Cortex of kidney (tissue), 1 donor: ENCODE data around the gene ABHD6.
"Not testable (repeated sequence)": the region's sequence is repeated elsewhere in the genome, so short reads cannot be mapped to it uniquely, and the experiment has no call there.

ENCODE experiments used
- DNase-seq: peaks from one replicate; lab custom pipeline; 2025; lab: John Stamatoyannopoulos, UW

Gene ABHD6

GRCh38 chr3:58243976-58244585 lies 6.5 kb downstream of the ABHD6 start:
- DNase-seq = no peak

DNA sequence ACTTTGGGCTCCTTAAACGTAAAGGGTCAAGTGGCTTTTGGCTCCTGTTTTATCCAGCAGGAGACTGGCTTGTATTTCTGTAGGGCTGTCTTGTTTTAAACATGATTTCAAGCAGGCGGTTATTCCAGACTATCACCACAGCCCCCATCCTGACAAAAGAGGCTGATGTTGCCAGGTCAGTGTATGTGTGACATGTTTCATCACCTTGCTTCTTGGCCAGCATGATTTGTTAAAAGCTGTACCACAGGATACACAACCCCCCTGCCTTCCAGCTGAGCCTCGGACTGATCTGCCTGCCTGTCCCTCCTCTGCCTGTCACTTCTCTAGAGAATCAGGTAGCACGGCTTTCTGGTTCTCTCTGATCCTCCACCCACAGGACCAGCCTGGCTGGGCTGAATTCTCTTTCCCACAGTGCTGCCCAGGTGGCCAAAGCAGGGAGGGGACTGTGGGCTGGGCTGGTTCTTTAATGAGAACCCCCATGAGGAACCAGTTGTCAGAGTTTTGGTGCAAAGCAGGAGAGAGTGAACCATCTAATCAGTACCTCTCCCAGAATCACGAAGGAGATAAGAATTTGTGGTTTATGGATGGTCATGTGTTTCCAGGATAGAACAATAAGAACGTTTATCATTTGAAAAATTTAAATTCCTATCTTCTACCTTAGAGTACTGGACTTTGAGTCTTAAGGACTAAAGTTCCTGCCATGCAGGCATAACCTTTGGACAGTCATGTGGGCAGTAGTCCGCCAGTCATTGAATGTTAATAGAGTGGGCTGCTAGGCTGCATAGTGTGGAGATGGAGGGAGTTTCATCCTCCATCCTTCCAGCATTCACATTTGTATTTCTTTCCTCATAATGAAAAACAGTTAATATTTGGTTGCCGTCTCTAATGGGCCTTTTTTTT lies 8.8 kb downstream of the ABHD6 start:
- no peak for DNase-seq

DNA sequence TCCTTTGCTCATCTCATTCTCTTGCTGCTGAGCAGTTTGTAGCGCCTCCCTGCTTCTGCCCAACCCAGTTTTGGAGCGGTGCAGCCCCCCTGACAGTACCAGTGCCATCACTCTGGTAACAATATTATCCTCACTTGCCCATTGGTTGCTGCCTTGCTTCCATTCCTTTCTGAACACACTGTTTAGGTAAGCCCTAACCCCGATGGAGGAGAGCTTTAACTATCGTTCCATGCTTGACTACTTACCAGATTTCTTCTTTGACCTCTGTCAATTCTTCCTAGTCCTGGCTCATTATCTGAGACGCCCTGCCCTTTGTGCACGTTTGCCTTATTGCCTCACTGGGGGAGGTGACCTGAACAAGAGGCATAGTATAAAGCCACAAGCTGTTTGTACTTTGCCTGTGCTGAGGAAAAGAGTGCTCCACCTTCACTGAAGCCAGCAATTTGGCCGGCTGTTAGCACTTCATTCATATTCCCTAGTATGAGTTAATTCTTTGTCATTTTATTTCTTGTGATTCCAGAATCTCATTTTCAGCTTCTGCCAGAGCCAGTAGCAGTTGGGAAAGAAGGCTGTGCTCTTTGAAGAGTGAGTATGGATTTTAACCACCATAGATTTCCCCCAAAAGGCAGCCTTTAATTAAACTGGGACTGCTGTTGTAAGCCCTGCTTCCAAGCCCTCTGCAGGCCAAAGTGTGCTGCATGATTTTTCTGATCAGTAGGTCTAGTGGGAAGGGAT lies 11.9 kb downstream of the ABHD6 start:
- DNase-seq = no peak

DNA sequence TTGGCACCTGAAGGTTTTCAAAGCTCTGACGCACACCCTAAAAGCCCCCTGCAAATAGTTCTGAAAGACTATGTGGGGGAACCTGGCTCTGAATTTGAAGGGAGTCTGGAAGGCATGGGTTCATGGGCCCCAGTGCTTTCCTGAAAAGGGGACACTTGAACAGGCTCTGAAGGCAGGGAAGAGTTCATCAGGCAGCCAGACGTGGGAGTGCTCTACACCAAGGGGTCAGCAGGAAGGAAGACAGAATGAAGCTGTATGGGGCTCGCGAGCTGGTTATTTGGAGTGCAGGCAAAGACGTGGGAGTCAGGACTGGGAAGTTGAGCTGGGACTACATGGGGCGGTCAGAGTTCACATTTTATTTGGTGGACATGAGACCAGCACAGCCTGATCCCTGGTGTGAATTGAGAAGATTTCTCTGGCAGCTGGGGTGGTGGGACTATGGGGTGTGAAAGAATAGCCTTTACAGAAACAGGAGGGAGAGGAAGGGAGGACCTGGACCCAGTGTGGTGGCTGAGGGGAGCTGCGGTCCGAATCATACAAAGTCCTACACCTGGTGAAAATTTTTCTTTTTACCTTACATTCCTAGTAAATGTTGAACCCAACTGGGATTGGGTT lies 12.6 kb downstream of the ABHD6 start:
- no peak for DNase-seq

DNA sequence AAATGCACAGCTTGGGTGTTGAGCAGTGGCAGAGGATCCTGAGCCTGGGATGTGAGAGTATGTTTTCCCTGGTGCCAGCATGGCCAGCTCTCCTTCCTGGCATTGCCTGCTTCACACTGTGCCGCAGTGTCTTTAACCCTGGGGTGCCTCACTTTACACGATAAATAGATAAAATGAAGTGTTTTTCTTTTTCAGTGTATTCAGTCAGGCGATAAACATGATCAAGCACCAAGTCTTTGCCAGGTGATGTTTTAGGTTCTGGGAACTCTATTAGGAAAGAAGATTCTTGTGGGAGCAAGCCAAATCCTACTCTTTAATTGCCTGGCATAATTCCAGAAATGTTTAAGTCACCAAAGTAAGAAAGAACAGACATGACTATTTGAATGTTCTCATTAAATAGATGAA lies 14.0 kb downstream of the ABHD6 start:
- DNase-seq = no peak

DNA sequence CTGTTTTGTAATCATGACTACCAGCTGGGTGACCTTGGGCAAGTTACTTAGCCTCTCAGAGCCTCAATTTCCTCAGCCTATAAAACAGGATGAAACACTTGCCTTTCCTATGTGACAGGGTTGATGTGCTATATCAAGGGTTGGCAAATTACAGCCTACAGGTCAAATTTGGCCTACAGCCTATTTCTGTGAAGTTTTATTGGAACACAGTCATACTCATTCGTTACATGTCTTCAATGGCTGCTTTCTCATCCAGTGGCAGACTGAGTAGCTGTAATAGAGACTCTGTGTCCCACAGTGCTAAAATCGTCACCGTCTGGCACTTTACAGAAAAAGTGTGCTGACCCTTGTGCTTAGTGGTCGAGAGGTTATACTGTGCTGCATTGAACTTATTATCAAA lies 16.6 kb downstream of the ABHD6 start:
- no peak for DNase-seq

- DNase-seq = no peak
Observed at GRCh38 chr3:58256061-58256460, 18.5 kb downstream of the ABHD6 start.

GRCh38 chr3:58256511-58256910 lies 18.9 kb downstream of the ABHD6 start:
- DNase-seq = no peak

- DNase-seq = no peak
Observed at GRCh38 chr3:58258392-58259055, 20.9 kb downstream of the ABHD6 start.

GRCh38 chr3:58260261-58260731 lies 22.7 kb downstream of the ABHD6 start:
- no peak for DNase-seq

DNA sequence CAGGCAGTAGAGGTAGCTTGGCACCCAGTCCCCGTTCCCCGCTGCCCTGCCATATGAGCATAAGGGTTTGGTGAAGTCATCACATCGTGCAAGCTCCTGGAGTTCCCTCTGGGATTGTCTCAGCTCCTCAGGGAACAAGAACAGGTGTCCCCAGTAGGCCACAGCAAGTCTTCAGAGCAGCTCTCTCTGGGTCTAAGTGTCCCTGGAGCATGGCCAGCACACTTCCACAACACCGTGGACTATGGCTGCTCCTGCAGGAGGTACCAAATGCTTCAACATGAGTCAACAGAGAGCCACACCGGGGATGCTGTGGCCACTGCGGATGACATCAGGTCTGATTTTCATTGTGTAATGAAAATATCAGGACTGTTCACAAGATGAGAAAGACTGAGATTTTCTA lies 23.1 kb downstream of the ABHD6 start:
- no peak for DNase-seq

GRCh38 chr3:58261954-58262666 lies 24.5 kb downstream of the ABHD6 start:
- no peak for DNase-seq

DNA sequence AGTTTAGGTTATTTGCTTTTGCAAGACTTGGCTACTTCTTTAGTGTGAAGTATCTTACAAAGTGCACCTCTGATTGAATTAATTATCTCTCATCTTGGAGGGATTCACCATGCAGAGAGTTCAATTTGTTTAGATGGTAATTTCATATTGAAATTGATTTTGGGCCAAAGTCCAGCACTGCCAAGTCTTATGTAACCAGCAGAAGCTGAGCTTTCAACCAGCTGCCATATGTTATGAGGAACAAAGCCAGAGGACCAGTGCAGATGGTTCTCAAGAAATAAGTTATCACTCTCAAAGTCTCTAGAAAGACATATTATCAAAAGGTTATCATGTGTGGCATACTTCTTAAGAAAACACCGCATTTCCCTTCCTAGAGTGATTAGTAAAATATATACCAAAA lies 29.0 kb downstream of the ABHD6 start:
- DNase-seq = no peak

DNA sequence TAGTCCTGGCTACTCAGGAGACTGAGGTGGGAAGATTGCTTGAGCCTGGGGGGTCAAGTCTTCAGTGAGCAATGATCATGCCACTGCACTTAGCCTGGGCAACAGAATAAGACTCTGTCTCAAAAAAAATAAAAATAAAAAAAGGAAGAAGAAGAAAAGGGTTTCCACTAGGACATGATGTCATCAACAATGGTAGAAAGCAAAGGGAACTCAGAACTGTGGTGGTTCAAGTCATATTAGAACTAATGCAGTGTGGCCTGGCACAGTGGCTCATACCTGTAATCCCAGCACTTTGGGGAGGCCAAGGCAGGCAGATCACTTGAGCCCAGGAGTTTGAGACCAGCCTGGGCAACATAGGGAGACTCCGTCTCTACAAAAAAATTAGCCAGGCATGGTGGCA lies 30.0 kb downstream of the ABHD6 start:
- not testable (repeated sequence) for DNase-seq

- DNase-seq = no peak
Observed at GRCh38 chr3:58269356-58269755, 31.8 kb downstream of the ABHD6 start.

DNA sequence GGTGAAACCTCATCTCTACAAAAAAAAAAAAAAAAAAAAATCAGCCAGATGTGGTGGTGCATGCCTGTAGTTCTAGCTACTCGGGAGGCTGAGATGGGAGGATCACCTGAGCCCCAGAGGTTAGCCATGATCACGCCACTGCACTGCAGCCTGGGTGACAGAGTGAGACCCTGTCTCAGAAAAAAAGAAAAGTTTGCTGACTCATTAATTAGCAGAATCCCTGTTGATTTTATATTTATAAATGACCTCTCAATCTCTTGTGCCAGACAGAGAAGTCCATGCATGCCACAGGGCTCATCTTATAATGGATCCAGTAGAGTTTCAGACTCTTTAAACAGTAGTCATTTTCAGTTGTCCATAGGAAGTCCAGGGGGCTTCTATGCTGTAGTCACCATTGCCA lies 32.9 kb downstream of the ABHD6 start:
- DNase-seq = no peak

- no peak for DNase-seq
Observed at GRCh38 chr3:58271901-58272501, 34.4 kb downstream of the ABHD6 start.

GRCh38 chr3:58272891-58273290 lies 35.3 kb downstream of the ABHD6 start:
- no peak for DNase-seq

GRCh38 chr3:58273362-58273761 lies 35.8 kb downstream of the ABHD6 start:
- DNase-seq = not testable (repeated sequence)

- DNase-seq = no peak
Observed at GRCh38 chr3:58274027-58274614, 36.5 kb downstream of the ABHD6 start.
